Endothelial cell (in vitro differentiated cells): ENCODE results near the gene ATOH1. TPM values are rescaled to one million over a fixed set of nuclear protein-coding genes. Genes with fewer than 3 reads are reported as not detected.

Experiments used
- DNase-seq: peaks from one replicate; pipeline ENCODE4 v3.0.0; 2021; ENCODE audit warnings: low spot score
- H3K27ac Mint-ChIP-seq: one replicate; pipeline ENCODE4 v1.8.0; 2021; ENCODE audit warnings: mixed read lengths, inconsistent platforms; ENCODE audit not compliant: unreplicated experiment
- H3K27me3 Mint-ChIP-seq: one replicate; pipeline ENCODE4 v1.8.0; 2021; ENCODE audit warnings: mild to moderate bottlenecking, moderate library complexity, mixed read lengths, inconsistent platforms; ENCODE audit not compliant: unreplicated experiment
- H3K36me3 Mint-ChIP-seq: one replicate; pipeline ENCODE4 v1.8.0; 2021; ENCODE audit warnings: mild to moderate bottlenecking, low read depth, mixed read lengths, inconsistent platforms; ENCODE audit not compliant: unreplicated experiment
- H3K4me1 Mint-ChIP-seq: one replicate; pipeline ENCODE4 v1.8.0; 2021; ENCODE audit warnings: mild to moderate bottlenecking, mixed read lengths, inconsistent platforms; ENCODE audit not compliant: unreplicated experiment
- H3K4me3 Mint-ChIP-seq: one replicate; pipeline ENCODE4 v1.8.0; 2021; ENCODE audit warnings: mild to moderate bottlenecking, mixed read lengths, inconsistent platforms; ENCODE audit not compliant: unreplicated experiment
- H3K9me3 Mint-ChIP-seq: one replicate; pipeline ENCODE4 v1.8.0; 2021; ENCODE audit warnings: mixed read lengths, inconsistent platforms; ENCODE audit not compliant: unreplicated experiment
- long read RNA-seq: library from polyadenylated mRNA; unstranded; transcript quantifications from one replicate; pipeline ENCODE4 v2.0.0, GENCODE V29; 2020; ENCODE audit not compliant: unreplicated experiment
- total RNA-seq: library from RNA; stranded (reverse); fragmentation: NEBNext Ultra II Directional; extraction: Animal tissue kit (Norgen Biotek cat#: 25700); gene quantifications from one replicate; pipeline ENCODE4 v1.2.1, GENCODE V29; 2021; ENCODE audit not compliant: unreplicated experiment
- TF ChIP-seq, protein P1 (sequence below): fragments of 200-600 bp; sonication (generic); IDR thresholded peaks from one replicate; pipeline ENCODE4 v1.5.0; 2021; ENCODE audit warnings: antibody characterized with exemption; ENCODE audit not compliant: unreplicated experiment

The ATOH1 gene, protein sequence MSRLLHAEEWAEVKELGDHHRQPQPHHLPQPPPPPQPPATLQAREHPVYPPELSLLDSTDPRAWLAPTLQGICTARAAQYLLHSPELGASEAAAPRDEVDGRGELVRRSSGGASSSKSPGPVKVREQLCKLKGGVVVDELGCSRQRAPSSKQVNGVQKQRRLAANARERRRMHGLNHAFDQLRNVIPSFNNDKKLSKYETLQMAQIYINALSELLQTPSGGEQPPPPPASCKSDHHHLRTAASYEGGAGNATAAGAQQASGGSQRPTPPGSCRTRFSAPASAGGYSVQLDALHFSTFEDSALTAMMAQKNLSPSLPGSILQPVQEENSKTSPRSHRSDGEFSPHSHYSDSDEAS
- not detected for total RNA-seq
- long read RNA-seq: 0 reads

GRCh38 chr4:93828332-93828994 lies at the start of gene ATOH1:
ATOH1 (plus strand) TSS chr4:93828753; CDS start chr4:93828927, 174 bp downstream.
- TF ChIP-seq, protein P1, sequence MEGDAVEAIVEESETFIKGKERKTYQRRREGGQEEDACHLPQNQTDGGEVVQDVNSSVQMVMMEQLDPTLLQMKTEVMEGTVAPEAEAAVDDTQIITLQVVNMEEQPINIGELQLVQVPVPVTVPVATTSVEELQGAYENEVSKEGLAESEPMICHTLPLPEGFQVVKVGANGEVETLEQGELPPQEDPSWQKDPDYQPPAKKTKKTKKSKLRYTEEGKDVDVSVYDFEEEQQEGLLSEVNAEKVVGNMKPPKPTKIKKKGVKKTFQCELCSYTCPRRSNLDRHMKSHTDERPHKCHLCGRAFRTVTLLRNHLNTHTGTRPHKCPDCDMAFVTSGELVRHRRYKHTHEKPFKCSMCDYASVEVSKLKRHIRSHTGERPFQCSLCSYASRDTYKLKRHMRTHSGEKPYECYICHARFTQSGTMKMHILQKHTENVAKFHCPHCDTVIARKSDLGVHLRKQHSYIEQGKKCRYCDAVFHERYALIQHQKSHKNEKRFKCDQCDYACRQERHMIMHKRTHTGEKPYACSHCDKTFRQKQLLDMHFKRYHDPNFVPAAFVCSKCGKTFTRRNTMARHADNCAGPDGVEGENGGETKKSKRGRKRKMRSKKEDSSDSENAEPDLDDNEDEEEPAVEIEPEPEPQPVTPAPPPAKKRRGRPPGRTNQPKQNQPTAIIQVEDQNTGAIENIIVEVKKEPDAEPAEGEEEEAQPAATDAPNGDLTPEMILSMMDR: no peak
- DNase-seq: peak; percentile 45
- Mint-ChIP-seq H3K9me3 (no peaks in the 10 kb centered on the region), H3K27ac (no peak within 1 kb of the TSS), H3K27me3 (peaks cover 38% of the 10 kb centered on the region), H3K36me3 (no peaks in the 10 kb centered on the region), H3K4me1 (peaks cover 19% of the 10 kb centered on the region), H3K4me3 (peak within 1 kb of the TSS; percentile 89)

DNA sequence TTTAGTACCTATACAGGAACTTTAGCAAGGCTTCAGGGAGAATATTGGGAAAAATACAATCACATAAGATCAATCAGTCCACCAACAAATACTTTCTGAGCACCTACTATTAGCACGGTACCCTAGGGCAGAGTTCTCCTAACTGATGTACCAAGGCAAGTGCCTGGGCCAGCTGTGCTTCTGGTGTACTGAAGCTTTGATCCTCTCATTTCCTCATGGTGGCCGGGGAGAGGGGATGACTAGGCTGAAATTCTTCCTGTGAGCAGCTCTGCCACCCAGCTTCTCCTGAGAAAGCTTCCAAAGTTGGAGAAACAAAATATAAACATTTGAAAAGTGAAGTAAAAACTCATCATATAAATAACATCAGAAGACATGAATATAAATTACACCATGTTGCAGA lies 49.3 kb upstream of the ATOH1 start:
- no peaks in the 10 kb centered on the region for H3K36me3 Mint-ChIP-seq
- no peak for DNase-seq
- no peaks in the 10 kb centered on the region for H3K27me3 Mint-ChIP-seq
- no peaks in the 10 kb centered on the region for H3K9me3 Mint-ChIP-seq
- no peak overlapping the region for H3K4me3 Mint-ChIP-seq
- no peaks in the 10 kb centered on the region for H3K4me1 Mint-ChIP-seq
- TF ChIP-seq, protein P1: no peak
- H3K27ac Mint-ChIP-seq: no peak overlapping the region

- Mint-ChIP-seq H3K27me3 (no peaks in the 10 kb centered on the region), H3K4me3 (no peak overlapping the region), H3K4me1 (no peaks in the 10 kb centered on the region), H3K27ac (no peak overlapping the region), H3K36me3 (no peaks in the 10 kb centered on the region), H3K9me3 (no peaks in the 10 kb centered on the region)
- DNase-seq: no peak
- TF ChIP-seq, protein P1: no peak
These were observed 48.5 kb upstream of the ATOH1 start for GRCh38 chr4:93780080-93780479.

DNA sequence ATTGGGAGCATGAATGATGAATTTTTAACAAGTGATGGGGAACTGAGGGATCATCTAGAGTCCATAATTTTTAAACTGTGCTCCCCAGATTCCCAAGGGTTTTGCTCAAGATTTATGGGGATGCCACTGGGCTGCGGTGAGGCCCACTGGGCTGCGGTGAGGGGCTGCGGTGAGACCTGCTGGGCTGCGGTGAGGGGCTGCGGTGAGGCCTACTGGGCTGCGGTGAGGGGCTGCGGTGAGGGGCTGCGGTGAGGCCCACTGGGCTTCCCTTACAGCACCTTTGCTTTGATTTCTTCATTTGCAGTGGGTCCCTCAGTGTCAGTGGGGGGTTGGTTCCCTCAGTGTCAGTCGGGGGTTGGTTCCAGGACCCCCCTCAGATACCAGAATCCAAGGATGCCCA lies 47.4 kb upstream of the ATOH1 start:
- TF ChIP-seq, protein P1: no peak
- Mint-ChIP-seq H3K27me3 (no peaks in the 10 kb centered on the region), H3K36me3 (no peaks in the 10 kb centered on the region), H3K4me1 (no peaks in the 10 kb centered on the region), H3K4me3 (no peak overlapping the region), H3K9me3 (no peaks in the 10 kb centered on the region), H3K27ac (no peak overlapping the region)
- DNase-seq: no peak

DNA sequence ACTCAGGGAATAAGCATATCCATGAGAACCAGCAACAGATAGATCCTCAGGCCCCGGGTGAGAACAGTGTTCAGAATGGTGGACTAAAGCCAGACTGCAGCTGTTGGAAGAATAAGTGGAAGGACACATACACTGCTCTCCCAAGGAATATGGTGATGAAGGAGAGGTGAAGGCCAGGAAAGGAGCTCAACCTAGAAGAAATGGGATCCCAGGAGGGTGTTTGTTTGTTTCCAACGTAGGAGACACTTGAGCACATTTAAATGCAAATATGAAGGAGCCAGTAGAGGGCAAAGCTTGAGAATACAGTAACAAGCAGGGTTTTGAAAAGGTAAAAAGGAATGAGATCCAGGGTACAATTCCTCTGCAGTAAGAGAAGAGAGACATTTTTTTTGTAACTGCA lies 42.4 kb upstream of the ATOH1 start:
- Mint-ChIP-seq H3K4me3 (no peak overlapping the region), H3K9me3 (no peaks in the 10 kb centered on the region), H3K27me3 (no peaks in the 10 kb centered on the region), H3K27ac (no peak overlapping the region), H3K4me1 (no peaks in the 10 kb centered on the region), H3K36me3 (no peaks in the 10 kb centered on the region)
- TF ChIP-seq, protein P1: no peak
- DNase-seq: no peak
